Measurements from ENCODE around the gene TTC4.
A peak's percentile ranks its signal among the peaks of the same experiment; 100 is the strongest.

DNA sequence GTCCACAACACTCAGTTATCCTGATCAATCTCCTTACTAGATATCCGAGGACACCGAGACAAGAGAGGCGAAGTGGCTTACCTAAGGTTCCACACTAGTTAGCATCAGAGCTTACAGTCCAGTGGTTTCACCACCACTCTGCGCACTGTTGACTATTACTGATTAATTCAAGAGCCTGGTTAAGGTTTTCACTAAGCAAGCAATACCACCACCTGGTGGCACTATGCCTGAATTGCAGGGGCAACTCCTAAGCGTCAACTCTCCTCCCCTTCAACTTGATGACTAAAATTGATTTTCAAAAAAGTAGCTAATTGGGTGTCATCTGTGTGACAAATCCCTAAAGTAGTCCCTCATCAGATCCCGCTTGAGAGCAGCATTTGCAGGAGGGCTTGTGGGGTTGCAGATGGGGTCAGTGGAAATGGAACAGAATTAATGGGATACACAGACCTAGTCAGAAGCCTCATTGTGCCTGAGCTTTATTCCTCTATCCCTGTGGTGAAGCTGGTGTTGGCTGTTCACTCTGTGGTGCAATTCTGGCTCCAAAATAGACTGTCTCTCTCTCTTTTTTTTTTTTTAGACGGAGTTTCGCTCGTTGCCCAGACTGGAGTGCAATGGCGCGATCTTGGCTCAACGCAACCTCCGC lies 76.3 kb downstream of the TTC4 start:
- TF ChIP-seq CTCF (IDR thresholded peaks at IDR 0.05) (peak; percentile 32 to 61 (median 44)), POLR2A (IDR thresholded peaks at IDR 0.05) (no peak)
